GM21717 (cell line): ENCODE measurements around the gene GAB4.
"Not testable (repeated sequence)": the region's sequence is repeated elsewhere in the genome, so short reads cannot be mapped to it uniquely, and the experiment has no call there.

Experiments
- ATAC-seq: cut with Tn5 transposase; IDR thresholded peaks from one replicate; pipeline ENCODE4 v1.9.1; 2021; ENCODE audit warnings: mild to moderate bottlenecking, moderate library complexity; ENCODE audit not compliant: unreplicated experiment

Gene GAB4

DNA sequence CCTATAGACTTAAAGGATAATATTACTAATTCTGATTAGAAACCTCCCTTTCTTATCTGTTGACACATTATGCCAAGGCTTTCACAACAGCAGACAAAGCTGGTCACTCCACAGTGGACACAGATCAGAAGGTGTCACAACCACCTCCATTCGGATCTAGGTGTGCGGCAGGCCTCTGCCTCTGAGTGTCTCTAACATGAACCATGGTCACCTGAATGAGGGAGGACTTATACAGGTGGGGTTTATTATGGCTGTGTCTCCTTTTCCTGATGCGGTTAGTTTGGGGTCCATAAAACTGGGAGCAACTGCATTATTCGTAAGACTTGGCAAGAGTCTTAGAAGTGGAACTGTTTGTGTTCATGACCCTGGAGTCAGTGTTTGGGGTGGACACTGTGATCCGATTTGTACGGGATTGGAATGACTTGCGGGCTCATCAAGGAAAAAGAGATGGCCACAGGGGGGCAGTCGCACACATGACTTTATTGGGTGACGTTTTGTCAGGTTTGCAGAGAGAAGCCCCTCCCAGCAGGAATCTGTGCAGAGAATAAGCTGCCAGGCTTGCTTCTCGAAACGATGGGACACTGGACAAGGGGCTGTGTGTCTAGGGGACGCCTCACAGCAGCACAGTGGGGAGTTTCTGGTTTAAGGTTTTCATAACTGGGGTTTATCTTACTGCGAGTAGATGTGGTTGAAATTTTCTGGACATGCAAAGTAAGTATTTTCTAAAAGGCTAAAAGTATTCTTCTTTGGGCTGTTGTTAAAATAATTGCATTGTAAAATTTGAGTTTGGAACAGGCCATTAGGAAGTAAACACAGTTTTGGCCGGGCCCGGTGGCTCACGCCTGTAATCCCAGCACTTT is 90.6 kb downstream of the GAB4 start:
- ATAC-seq: no peak

DNA sequence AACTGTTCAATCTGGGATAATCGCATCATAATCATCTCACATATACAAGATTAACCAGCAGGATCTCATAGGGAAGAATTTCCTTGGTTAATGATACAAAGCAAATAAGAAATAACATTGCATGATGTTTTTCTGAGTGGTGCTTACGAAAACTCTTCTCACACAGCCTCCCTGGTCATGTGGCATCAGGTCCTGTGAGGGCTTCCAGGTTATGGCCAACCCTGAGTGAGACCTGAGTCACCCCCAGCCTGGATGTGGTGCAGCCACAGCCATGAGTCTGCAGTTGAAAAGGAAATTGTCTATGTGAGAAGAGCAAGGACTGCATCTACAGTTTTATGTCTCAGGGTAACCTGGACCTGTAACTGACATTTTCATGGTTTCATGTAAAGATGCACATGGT is 92.3 kb downstream of the GAB4 start:
- no peak for ATAC-seq

DNA sequence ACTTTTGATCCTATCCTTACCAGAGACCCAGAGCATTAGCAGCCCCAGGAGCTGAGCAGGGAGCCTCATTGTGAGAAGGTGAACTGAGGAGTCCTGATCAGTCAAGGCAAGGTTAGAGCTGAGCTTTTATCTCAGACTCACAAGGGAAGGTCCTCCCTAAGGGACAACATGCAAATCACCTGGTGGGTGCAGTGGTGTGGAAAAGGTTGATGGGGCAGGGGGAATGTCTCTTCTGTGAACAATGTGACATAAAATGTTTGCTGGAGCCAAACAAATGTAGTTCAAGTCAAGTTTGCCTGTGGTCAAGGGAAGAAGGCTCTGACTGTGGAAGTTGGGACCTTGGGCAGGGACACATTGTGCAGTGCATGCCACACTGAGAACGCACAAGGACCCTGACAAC is 93.1 kb downstream of the GAB4 start:
- ATAC-seq: not testable (repeated sequence)

DNA sequence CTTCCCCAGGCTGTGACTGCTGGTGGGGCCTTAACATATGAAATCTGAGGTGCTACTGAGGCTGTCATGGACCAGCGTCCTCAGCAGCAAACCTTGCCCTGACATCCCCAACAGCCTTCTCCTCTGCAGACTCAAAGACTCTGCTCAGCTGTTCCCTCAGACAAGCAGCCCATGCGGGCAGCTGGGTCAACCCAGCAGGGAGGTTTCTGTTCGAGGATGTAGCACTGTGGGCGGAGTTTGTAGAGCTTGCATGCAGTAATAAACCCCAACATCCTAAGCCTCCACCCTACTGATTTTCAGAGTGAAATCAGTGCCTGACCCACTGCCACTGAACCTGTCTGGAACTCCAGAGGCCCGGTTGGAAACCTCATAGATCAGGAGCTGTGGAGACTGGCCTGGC is 94.0 kb downstream of the GAB4 start:
- no peak for ATAC-seq

DNA sequence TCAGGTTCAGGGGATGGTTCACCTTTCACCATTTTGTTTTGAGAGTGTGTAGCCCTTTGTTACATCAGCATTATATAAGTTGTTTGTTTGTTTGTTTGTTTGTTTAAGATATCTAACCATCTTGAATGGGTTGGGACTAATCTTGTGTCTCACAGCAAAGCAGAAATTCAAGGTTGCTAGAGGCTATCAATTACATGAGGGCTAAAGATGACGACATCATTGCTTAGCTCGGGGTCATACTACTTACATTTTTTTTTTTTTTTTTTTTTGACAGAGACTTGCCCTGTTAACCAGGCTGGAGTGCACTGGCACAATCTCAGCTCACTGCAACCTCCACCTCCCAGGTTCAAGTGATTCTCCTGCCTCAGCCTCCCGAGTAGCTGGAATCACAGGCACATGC is 95.7 kb downstream of the GAB4 start:
- no peak for ATAC-seq
